ENCODE results near the gene SERPINH1.

Gene SERPINH1

GRCh38 chr11:75562048-75562835 lies at the start of gene SERPINH1:
SERPINH1 (plus strand) TSS chr11:75562253; CDS start chr11:75566350, 4,097 bp downstream.
- in situ Hi-C loops (cut with MboI; ENCODE audit: low sequenced_read_pairs) = no loop called here

GRCh38 chr11:75513250-75513649 lies 48.8 kb upstream of the SERPINH1 start:
- in situ Hi-C loops (cut with MboI; ENCODE audit: low sequenced_read_pairs) = no loop called here

- in situ Hi-C loops (cut with MboI; ENCODE audit: low sequenced_read_pairs) = no loop called here
These were observed 47.5 kb upstream of the SERPINH1 start for GRCh38 chr11:75514596-75514995.

- in situ Hi-C loops (cut with MboI; ENCODE audit: low sequenced_read_pairs) = no loop called here
These were observed 45.9 kb upstream of the SERPINH1 start for GRCh38 chr11:75516140-75516539.

GRCh38 chr11:75516886-75517285 lies 45.2 kb upstream of the SERPINH1 start:
- in situ Hi-C loops (cut with MboI; ENCODE audit: low sequenced_read_pairs) = no loop called here

- in situ Hi-C loops (cut with MboI; ENCODE audit: low sequenced_read_pairs) = no loop called here
These were observed 43.9 kb upstream of the SERPINH1 start for GRCh38 chr11:75518204-75518549.

GRCh38 chr11:75518771-75519653 lies 43.0 kb upstream of the SERPINH1 start:
- in situ Hi-C loops (cut with MboI; ENCODE audit: low sequenced_read_pairs) = no loop called here

- in situ Hi-C loops (cut with MboI; ENCODE audit: low sequenced_read_pairs) = no loop called here
These were observed 41.4 kb upstream of the SERPINH1 start for GRCh38 chr11:75520688-75521087.

GRCh38 chr11:75522286-75523044 lies 39.6 kb upstream of the SERPINH1 start:
- in situ Hi-C loops (cut with MboI; ENCODE audit: low sequenced_read_pairs) = no loop called here

- in situ Hi-C loops (cut with MboI; ENCODE audit: low sequenced_read_pairs) = no loop called here
These were observed 38.9 kb upstream of the SERPINH1 start for GRCh38 chr11:75523189-75523588.

GRCh38 chr11:75523811-75524664 lies 38.0 kb upstream of the SERPINH1 start:
- in situ Hi-C loops (cut with MboI; ENCODE audit: low sequenced_read_pairs) = no loop called here

- in situ Hi-C loops (cut with MboI; ENCODE audit: low sequenced_read_pairs) = loop anchor here (25.0 kb wide), 1 partner anchor 238 kb away; no protein-coding TSS in a partner anchor
These were observed 37.2 kb upstream of the SERPINH1 start for GRCh38 chr11:75524665-75525432.

GRCh38 chr11:75525433-75526191 lies 36.4 kb upstream of the SERPINH1 start, which contains the start of gene GDPD5:
GDPD5 (minus strand) TSS chr11:75525941; CDS start chr11:75477735, 48,206 bp downstream.
- in situ Hi-C loops (cut with MboI; ENCODE audit: low sequenced_read_pairs) = loop anchor here (25.0 kb wide), 1 partner anchor 238 kb away; no protein-coding TSS in a partner anchor

GRCh38 chr11:75526192-75526541 lies 35.9 kb upstream of the SERPINH1 start:
- in situ Hi-C loops (cut with MboI; ENCODE audit: low sequenced_read_pairs) = loop anchor here (25.0 kb wide), 1 partner anchor 239 kb away; no protein-coding TSS in a partner anchor

- in situ Hi-C loops (cut with MboI; ENCODE audit: low sequenced_read_pairs) = loop anchor here (25.0 kb wide), 1 partner anchor 240 kb away; no protein-coding TSS in a partner anchor
These were observed 34.9 kb upstream of the SERPINH1 start for GRCh38 chr11:75527130-75527529.

GRCh38 chr11:75527938-75528735 lies 33.9 kb upstream of the SERPINH1 start:
- in situ Hi-C loops (cut with MboI; ENCODE audit: low sequenced_read_pairs) = loop anchor here (25.0 kb wide), 1 partner anchor 241 kb away; no protein-coding TSS in a partner anchor

GRCh38 chr11:75530577-75530976 lies 31.5 kb upstream of the SERPINH1 start:
- in situ Hi-C loops (cut with MboI; ENCODE audit: low sequenced_read_pairs) = loop anchor here (5.0 to 25.0 kb wide), 2 partner anchors 83 to 243 kb away; no protein-coding TSS in a partner anchor

Data from HL-60/S4 treated with retinoic acid at 250 ng/mL for 4 days and 3 days (cell line).